ENCODE results near the gene ARID2.

DNA sequence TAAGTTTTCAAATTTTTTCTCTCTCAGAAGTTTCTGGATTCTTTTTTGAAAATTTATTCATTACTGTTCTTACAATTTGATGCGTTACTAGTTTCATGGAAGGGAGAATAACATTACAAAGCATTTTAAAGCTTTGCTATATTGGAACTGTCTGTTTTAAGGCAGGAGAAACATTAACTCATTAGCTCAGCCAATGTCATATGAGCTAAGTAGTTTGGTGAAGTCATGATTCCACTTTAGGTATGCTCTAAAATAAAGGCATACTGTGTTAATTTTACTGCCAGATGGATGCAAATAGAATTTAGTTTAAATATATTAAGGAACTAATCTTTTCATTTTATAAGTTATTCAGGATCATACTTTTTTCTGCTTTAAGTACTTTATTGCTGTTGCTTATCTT is 46.0 kb downstream of the ARID2 start:
- no peak for TF ChIP-seq POLR2A (IDR thresholded peaks at IDR 0.05; ENCODE audit: low read depth, low read length)
- no peak for TF ChIP-seq JUND (IDR thresholded peaks at IDR 0.05; ENCODE audit: low read depth, low read length)
- no peak for TF ChIP-seq IRF3 (IDR thresholded peaks at IDR 0.05)
- TF ChIP-seq REST (IDR thresholded peaks at IDR 0.05; ENCODE audit: low read depth, low read length), result no peak
- TF ChIP-seq SP1 (IDR thresholded peaks at IDR 0.05; ENCODE audit: low read depth, low read length), result no peak
- no peak for TF ChIP-seq CTCF (IDR thresholded peaks at IDR 0.05 in 2 of 3, conservative IDR thresholded peaks at IDR 0.05 in 1 of 3; ENCODE audit: control insufficient read depth in 2 of 3, extremely low read depth in 1 of 3, insufficient read depth in 1 of 3, low read depth in 3 of 3, low read length in 3 of 3)
- TF ChIP-seq ZNF24 (IDR thresholded peaks at IDR 0.05), result no peak
- TF ChIP-seq ZZZ3 (IDR thresholded peaks at IDR 0.05; ENCODE audit: control insufficient read depth, insufficient read length, low read depth), result no peak
